Colon (tissue), 2 donors: ENCODE measurements around the gene RAP1GAP2.

ENCODE experiments used
- FAIRE-seq: peaks from 2 replicates; lab custom pipeline; 2012; peaks lifted over from hg19 to GRCh38; lab: Jason Lieb, UNC
- donor health status: control.
- donor health status: control.

RAP1GAP2 gene

DNA sequence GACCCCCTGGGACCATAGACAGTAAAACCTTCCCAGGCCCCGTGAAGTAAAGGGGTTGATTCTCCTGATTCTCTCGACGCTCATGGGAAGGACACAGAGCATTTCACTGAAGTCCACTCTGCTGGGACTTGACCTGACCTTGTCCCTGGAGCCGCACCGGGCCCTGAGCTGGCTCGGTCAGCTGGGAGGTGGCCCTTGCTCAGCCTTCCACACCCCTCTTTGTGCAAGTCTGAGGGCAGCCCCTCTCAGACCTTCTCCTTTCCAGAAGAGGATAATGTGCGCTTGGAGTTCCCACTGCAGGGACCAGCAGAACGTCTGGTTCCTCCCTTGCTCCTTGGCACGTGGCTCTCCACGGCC lies 115.5 kb downstream of the RAP1GAP2 start:
- no peak for FAIRE-seq

DNA sequence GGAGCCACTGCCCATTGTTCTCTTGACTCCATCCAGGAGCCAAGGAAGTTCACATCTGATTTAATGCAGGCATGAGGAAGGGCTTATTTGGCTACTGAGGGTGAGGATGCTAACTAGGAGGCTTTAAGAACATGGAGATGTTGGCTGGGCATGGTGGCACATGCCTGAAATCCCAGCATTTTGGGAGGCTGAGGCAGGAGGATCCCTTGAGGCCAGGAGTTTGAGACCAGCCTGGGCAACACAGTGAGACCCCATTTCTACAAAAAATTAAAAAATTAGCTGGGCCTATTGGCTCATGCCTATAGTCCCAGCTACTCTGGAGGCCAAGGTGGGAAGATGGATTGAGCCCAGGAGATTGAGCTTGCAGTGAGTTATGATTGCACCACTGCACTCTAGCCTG lies 116.5 kb downstream of the RAP1GAP2 start:
- FAIRE-seq = no peak

DNA sequence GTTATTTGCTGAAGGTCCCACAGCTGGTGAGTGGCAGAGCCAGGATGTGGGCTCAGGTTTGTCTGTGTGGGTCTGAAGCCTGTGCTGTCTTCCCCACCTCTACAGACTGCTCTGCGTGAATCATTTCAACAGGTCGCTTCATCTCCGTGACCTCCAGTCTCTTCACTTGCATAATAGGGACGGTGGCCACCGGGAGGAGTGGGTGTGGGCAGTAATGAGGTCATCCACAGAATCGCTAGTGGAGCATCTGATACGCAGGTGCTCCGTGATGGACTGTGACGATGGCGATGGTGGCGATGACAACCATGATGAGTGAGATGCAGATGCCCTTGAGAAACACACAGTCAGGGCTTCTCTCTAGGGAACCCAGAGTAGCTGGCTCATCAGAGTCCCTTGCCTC lies 120.2 kb downstream of the RAP1GAP2 start:
- FAIRE-seq = no peak

DNA sequence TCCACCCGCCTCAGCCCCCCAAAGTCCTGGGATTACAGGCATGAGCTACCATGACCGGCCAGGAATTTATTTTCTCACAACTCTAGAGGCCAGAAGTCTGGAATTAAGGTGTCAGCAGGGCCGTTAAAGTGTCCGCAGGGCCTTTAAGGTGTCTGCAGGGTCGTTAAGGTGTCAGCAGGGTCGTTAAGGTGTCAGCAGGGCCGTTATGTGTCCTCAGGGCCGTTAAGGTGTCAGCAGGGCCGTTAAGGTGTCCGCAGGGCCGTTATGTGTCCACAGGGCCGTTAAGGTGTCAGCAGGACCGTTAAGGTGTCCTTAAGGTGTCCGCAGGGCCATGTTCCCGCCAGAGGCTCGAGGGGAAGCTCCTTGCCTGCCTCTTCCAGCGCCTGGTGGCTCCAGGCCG lies 125.2 kb downstream of the RAP1GAP2 start:
- no peak for FAIRE-seq

DNA sequence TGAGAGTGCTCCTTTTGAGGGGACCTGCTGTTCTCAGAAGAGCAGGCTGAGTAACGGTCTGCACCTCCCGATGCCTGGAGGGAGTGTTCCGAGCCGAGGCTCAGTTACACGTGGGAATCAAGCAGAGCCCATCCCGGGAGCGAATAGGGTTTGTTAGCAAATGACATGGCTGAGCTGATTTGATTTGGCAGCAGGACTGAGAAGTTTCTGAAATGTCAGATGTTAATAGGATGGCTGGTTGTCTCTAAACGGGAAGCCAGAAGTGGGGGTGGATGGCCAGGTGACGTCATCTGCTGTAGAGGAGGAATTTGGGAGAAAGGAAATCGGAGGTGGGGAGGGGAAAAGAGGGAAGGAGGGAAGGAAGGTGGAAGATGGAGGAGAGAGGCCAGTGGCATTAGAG lies 128.0 kb downstream of the RAP1GAP2 start:
- no peak for FAIRE-seq

DNA sequence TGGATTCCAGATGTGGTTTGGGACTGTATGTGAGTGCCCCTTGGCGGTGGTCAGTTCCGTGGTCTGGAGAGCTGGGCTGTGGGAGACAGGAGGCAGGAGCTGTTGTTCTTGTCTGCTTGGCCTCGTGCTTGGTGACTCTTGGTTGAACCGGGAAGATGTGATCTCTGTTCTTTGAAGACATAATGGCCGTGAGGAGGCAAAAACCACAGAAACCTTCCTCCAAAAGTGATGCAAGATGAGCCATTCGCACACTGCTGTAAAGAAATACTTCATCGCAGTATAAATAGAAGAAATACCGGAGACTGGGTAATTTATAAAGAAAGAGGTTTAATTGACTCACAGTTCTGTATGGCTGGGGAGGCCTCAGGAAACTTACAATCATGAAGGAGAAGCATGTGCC lies 128.8 kb downstream of the RAP1GAP2 start:
- no peak for FAIRE-seq

DNA sequence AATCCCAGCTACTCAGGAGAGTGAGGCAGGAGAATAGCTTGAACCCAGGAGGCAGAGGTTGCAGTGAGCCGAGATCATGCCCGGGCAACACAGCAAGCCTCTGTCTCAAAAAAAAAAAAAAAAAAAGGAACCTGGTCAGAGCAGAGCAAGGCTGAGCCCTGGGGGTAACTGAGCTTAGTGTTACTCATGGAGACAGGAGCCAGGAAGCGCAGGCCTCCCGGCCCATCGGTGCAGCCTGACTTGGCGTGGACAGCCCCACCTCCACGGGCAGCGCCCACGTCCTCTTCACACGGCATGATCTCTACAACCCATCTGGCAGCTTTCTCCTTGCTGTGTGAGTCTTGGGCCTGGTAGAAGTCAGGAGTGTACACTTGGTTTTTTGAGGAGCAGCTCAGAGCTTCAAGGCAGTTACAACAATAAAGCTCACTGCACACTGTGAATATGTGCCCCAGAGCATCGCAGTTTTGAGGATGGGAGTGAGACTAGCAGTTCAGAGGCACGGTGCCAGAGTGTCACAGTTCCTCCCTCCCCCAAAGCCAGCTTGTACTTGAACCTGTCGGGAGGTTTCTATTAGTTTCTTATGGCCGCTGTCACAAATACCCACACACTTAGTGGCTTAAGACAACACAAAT lies 129.9 kb downstream of the RAP1GAP2 start:
- no peak for FAIRE-seq

DNA sequence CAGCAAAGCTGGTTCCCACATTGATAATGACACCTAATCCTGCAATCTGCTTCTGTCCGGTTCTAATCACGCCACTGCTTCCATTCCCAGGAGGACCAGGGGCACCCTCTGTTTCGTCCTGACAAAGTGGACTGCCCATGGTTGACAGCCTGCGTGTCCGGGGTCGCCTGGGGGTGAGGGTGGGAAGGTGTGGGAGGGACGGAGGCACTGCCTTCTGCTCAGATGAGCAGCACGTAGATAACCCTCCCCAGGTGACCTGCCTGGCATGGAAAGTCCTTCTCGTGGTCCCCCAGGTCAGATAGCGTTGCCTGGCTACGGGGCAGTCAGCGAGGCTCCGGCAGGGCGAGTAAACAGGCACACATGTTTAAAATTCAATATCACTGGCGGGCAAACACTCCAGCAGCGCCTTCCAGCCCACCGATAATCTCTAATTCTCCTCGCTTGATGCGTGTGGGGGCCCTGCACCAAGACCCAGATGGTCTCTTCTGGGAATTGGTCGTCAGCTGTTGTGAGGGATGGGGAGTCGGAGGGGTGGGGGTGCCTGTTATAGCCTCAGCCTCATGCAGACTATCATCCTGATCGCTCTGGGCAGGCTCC lies 132.2 kb downstream of the RAP1GAP2 start:
- FAIRE-seq = no peak

DNA sequence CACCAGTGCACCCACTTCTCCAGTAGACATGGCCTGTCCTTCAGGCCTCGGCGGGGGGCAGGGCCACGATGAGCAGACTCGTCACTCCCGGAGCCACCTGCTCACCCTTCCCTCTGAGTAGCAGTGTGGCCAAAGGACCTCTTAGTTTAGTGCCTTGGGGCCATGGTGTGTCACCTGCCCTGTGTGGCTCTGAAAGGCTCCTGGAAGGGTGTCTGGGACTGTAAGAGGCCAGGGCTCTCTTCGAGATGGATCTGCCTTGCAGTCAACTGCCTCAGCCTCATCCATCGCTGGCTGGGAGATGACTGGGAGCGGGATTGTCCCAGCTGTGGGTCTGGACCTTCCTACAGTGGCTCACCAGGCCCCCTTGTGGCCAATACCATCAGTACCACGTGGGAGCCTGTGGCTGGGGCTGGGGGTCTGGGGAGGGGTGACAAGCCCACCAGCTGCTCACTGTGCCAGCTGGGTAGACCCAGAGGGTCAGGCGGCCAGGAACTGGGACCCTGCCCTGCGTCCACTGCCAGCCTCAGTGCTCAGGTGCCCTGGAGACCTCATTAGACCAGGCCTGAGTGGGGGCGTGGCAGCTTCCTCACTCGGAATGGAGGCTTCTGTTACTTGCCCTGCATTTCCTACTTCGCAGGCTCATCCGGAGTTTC lies 133.8 kb downstream of the RAP1GAP2 start:
- no peak for FAIRE-seq

DNA sequence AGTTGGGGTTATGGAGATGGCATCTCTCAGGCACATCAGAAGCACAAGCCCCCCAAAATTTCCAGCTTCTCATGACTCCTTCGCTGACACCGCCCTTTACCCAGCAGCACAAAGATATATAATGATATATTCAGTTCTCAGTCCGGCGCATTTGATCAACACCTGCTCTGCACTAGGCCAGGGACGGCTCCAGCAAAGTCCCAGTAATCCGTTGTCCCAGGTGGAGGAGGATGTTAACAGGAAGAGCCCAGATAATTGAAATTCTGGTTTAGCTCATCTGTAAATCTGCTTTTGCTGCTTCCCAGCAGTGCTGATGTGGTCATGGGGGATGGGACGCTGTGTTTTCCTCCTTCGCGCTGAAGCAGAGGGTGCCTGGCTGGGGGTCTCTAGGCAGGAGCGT lies 135.6 kb downstream of the RAP1GAP2 start:
- FAIRE-seq = no peak

DNA sequence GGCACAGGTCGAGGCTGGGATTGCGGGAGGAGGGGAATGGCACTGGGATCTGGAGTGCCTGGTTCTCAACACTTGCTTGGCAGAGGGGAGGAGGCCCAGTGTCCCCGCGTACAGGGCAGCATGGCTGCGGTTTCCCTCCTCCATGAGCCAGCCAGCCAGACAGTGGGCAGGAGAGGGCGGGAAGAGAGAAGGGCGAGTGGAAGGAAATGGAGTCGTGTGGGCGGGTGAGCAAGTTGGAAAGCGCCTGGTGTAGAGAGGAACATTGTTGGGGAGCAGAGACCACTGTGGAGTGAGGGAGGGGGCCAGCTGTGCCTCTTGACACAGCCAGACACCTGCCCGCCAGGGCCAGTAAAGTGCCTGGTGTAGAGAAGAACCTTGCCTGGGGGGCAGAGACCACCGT lies 136.7 kb downstream of the RAP1GAP2 start:
- no peak for FAIRE-seq

DNA sequence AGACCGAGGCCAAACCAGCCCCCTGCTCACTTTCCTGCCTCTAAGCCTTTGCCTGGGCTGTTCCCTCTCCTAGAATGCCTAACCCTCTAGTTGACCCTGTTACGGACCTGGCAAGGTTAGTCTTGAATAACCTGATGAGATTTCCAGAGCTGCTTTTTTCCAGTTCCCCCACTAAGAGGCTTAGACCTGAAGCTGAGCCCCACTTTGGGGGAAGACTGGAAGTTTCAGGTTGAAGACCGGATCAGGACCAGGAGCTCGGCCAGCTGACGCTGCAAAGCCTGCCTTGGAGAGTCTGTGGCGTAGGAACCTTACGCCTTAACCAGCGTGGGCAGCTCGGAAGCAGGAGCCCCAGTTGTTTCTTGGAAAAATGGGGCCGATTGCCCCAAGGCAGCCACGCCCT lies 137.4 kb downstream of the RAP1GAP2 start:
- no peak for FAIRE-seq

DNA sequence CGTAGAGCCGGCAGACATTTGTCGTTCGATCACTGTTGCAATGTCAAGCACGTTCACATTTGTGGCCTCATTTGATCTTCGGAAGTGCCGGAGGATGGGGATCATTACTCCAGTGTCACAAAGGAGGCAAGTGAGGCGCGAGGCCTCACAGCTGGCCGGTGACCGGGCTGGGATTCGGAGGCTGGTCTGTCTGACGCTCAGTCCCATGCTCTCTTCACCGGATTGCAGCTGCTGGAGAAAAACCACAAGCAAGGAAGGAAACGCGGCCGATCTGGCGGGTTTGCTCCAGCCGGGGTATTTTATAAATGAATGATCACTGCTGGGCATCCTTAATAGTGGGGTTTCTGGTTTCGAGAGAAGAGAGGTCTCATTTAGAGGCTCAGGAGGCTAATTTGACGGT lies 139.4 kb downstream of the RAP1GAP2 start:
- no peak for FAIRE-seq

DNA sequence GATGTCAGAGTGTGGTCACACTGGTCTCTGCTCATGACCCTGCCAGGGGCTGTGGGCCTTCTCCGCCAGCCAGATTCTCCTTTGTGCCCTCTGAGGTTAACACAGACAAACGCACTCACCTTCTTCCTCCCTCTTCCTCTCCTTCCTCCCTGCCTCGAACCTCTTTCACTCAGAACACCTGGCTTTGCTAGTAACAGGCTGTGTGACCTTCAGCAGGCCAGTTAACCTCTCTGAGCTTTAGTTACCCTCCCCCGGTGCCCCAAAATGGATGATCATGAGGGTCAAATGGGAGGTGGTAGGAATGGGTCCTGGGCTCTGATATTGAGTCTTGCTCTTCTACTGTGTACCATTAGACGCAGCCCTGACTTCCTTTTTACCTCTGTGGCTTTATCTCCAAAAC lies 140.1 kb downstream of the RAP1GAP2 start:
- no peak for FAIRE-seq

DNA sequence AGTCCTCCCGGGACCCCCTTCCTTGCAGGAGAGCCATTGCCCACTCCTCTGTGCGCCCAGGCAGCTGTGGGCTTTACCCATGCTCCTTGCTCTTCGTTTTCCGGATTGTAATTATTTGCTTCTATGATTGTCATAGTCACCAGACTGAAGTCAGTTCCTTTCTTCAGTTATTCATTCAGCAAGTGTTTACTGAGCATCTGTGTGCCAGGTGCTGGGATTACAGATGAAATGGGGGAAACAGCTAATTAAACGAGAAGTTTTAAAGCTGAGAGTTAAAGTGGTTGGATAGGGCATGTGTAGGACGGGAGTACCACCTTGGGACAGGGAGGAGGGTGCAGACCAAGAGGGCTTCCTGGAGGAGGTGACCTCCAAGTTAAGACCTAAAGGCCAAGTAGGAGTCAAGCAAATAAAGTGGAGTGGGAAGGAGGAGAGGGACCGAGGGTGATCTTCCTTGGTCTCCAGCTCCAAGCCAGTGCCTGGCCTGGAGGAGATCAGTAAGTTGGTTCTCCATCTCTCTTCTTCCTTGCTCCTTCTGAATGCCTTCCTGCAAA lies 140.6 kb downstream of the RAP1GAP2 start:
- FAIRE-seq = no peak

DNA sequence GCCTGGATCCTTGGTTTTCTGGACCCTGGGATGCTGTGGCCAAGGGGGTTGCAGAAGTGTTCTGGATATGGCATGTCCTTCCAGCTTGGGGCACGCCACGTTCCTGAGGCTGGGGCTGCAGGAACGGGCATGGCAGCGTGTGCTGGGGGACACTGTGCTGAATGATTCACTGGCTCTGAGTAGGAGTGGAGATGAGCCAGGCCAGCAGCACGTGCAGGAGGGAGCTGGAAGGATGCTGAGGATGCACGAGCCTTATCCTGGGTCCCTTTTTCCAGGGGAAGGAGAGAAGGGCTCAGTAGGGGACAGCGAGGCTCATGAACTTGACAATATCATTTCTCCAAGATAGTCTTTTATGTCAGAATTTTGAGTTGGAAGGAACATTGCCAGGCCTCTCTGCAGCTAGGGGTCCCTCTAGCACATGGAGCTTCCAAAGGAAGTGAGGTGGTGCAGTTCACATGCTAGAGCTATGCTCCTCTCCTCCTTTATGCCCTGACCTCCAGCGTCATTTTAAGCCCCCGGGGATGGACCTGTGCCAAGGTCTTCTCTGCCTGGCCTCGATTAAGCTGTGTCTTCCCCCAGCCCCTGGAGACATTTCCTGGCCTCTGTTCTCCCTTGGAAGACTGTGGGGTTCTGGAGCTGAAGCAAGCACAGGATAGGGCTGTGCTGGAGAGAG lies 141.2 kb downstream of the RAP1GAP2 start:
- FAIRE-seq = no peak

DNA sequence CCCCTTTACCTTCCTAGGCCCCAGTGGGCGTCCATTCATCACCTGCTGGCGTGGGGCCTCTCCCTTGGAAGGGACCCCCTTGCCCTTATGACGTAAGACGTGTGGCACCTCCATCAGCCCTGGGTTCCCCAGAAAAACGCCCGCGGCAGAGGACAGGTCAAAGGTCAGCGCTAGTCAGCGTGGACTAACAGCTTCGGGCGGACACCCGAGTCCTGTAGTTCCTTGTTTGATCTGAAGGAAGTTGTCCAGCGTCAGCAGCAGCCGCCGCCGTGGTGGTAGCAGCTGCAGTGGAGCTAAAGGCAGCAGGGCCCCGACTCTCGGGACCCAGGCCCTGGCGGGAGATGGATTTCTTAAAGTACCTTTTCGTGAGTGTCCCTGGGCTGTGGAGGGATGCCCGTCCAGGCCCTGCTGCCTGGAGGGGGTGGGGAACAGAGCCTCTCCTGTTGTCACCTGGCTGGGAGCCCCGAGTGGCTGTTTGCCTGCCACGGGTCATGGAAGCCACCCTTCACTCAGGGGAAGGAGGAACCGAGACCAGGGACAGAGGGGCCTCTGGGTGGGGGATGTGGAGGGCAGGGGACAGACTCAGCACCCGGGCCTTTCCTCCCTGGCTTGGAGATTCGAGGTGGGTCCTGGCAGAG lies 143.6 kb downstream of the RAP1GAP2 start:
- FAIRE-seq = no peak

DNA sequence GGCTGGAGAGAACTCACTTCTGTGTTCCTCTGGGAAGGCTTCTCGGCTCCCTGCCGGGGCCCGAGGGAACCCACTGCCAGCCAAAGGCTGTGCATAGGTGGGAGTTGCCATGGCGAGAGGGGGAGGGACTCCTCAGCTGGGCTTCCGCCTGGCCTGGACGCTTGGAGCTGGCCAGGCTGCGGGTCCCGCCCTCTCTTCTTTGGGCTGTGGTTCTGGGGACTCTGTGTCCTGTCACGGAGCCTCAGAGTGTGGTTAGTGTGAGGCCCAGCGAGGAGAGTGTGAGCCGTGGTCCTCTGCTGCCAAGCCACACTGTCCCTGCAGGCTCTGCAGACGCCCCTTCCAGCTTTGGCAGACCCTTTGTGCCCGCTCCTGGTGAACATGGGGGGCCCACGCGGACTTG lies 144.1 kb downstream of the RAP1GAP2 start:
- no peak for FAIRE-seq

DNA sequence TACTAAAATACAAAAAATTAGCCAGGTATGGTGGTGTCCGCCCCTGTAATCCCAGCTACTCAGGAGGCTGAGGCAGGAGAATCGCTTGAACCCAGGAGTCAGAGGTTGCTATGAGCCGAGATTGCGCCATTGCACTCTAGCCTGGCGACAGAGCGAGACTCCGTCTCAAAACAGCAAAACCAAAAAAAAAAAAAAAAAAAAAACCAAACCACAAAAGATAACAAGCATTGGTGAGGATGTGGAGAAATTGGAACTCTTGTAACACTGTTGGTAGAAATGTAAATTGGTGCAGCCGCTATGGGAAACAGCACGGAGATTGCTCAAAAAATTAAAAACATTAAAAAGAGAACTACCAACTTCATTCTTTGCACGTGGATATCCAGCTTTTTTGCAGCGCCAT lies 147.7 kb downstream of the RAP1GAP2 start:
- FAIRE-seq = no peak

DNA sequence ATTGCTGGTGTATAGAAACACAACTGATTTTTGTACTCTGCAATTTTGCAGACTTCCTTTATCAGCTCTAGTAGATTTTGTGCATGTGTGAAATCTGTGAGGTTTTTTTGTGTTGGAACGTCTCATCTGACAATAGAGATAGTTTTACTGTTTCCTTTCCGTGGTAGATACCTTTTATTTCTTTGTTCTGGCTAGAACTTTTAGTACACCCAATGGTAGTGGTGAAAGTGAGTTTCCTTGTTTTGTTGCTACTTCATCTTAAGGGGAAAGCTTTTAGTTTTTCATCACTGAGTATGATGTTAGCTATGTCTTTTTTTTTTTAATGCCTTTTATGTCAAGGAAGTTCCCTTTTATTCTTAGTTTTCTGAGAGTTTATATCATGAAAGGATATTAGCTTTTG lies 149.1 kb downstream of the RAP1GAP2 start:
- FAIRE-seq = no peak

DNA sequence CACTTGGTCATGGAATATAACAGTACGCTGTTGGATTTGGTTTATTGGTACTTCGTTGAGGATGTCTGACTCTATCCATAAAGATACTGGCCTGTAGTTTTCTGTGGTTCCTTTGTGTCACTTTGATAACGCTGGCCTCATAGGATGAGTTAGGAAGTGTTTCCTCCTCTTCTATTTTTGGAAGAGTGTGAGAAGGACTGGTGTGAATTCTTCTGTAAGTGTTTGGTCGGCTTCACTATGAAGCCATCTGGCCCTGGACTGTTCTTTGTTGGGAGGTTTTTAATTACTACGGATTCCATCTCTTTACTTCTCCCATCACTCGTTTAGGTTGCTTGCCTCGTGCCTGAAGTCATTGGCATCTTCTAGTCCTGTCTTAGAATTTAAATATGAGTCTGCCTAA lies 149.9 kb downstream of the RAP1GAP2 start:
- no peak for FAIRE-seq

DNA sequence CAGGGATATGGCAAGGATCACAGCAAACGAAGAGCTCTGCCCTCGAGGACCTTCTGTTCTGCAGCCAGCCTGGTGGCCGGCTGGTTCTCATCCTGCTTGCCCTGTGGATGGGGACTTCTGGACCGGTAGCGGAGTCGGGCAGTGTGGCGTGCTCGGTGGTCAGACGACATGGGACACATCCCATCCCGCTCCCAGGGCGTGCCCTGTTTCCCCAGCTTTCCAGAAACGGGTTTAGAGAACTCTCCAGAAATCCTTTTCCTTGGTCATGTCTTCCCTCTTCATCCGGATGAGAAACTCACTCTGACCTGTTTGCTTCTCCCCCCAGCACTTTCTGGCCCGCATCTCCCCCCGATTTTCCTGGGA lies 151.3 kb downstream of the RAP1GAP2 start:
- no peak for FAIRE-seq
